Osteoblast (primary cell): ENCODE measurements around the gene VSIG10L2. TPM values are rescaled to one million over a fixed set of nuclear protein-coding genes. Genes with fewer than 3 reads are reported as not detected.

ENCODE experiments used
- DNase-seq: peaks from one replicate; pipeline ENCODE4 v3.0.0; 2011; ENCODE audit warnings: low spot score, mixed read lengths; ENCODE audit not compliant: insufficient read length; ENCODE audit errors: missing footprints
- H2AFZ ChIP-seq: 2 replicates; pipeline ENCODE4 v1.6.0; 2011; ENCODE audit warnings: mild to moderate bottlenecking, low read length
- H3K27ac ChIP-seq: 2 replicates; pipeline ENCODE4 v1.5.1; 2011; ENCODE audit warnings: mild to moderate bottlenecking, low read depth, low read length, moderate library complexity
- H3K27me3 ChIP-seq: 2 replicates; pipeline ENCODE4 v1.6.0; 2012; ENCODE audit warnings: mild to moderate bottlenecking, control low read depth, inconsistent platforms, low read length, moderate library complexity; ENCODE audit not compliant: insufficient read depth
- H3K36me3 ChIP-seq: 2 replicates; pipeline ENCODE4 v1.5.1; 2011; ENCODE audit warnings: mild to moderate bottlenecking, low read length, control low read depth, moderate library complexity; ENCODE audit not compliant: insufficient read depth
- H3K4me1 ChIP-seq: 2 replicates; pipeline ENCODE4 v1.5.1; 2011; ENCODE audit warnings: mild to moderate bottlenecking, low read length, control low read depth, moderate library complexity; ENCODE audit not compliant: insufficient read depth
- H3K4me2 ChIP-seq: 2 replicates; pipeline ENCODE4 v1.6.0; 2011; ENCODE audit warnings: mild to moderate bottlenecking, low read length; ENCODE audit not compliant: insufficient read depth
- H3K4me3 ChIP-seq: fragments of 200-600 bp; sonication (generic); 3 replicates; pipeline ENCODE4 v1.5.1; 2012; ENCODE audit warnings: mild to moderate bottlenecking, low read length, inconsistent platforms; ENCODE audit not compliant: insufficient read depth
- H3K79me2 ChIP-seq: 2 replicates; pipeline ENCODE4 v1.6.0; 2012; ENCODE audit warnings: mild to moderate bottlenecking, low read length, control low read depth, inconsistent platforms; ENCODE audit not compliant: insufficient read depth
- H3K9me3 ChIP-seq: 2 replicates; pipeline ENCODE4 v1.5.1; 2011; ENCODE audit warnings: low read depth, low read length, control low read depth
- H4K20me1 ChIP-seq: 2 replicates; pipeline ENCODE4 v1.6.0; 2012; ENCODE audit warnings: mild to moderate bottlenecking, low read length, control low read depth; ENCODE audit not compliant: insufficient read depth
- CTCF ChIP-seq: IDR thresholded peaks from 2 replicates; pipeline ENCODE4 v1.5.1; 2011; ENCODE audit warnings: mild to moderate bottlenecking, low read depth, low read length, moderate library complexity; ENCODE audit errors: extremely low read depth
- total RNA-seq: library from RNA; depleted of rRNA; stranded (reverse); fragments of >200 nt; gene quantifications from 2 replicates; pipeline ENCODE4 v1.2.3, GENCODE V29; 2012

The VSIG10L2 gene
- total RNA-seq, 1 donor: not detected

- H3K4me3 ChIP-seq: no peak overlapping the region
- H3K9me3 ChIP-seq: no peaks in the 10 kb centered on the region
- DNase-seq: no peak
- no peak overlapping the region for H3K27ac ChIP-seq
- H3K79me2 ChIP-seq: no peaks in the 10 kb centered on the region
- H2AFZ ChIP-seq: no peak overlapping the region
- TF ChIP-seq CTCF: no peak
- H3K4me1 ChIP-seq: no peaks in the 10 kb centered on the region
- no peaks in the 10 kb centered on the region for H4K20me1 ChIP-seq
- no peak overlapping the region for H3K4me2 ChIP-seq
- H3K27me3 ChIP-seq: peaks cover 20% of the 10 kb centered on the region
- no peaks in the 10 kb centered on the region for H3K36me3 ChIP-seq
Measured at GRCh38 chr11:125935618-125936199, 10.1 kb upstream of the VSIG10L2 start.

- no peak for DNase-seq
- Histone ChIP-seq H3K4me2 (no peak overlapping the region), H3K4me3 (no peak overlapping the region), H3K36me3 (no peaks in the 10 kb centered on the region), H4K20me1 (no peaks in the 10 kb centered on the region), H2AFZ (peak overlapping the region; percentile 60), H3K4me1 (peaks cover 8% of the 10 kb centered on the region), H3K27ac (no peak overlapping the region), H3K27me3 (peaks cover 5% of the 10 kb centered on the region), H3K79me2 (no peaks in the 10 kb centered on the region), H3K9me3 (no peaks in the 10 kb centered on the region)
- TF ChIP-seq CTCF: no peak
Measured at GRCh38 chr11:125938418-125938817, 7.4 kb upstream of the VSIG10L2 start.

- Histone ChIP-seq H3K4me1 (peaks cover 8% of the 10 kb centered on the region), H3K79me2 (no peaks in the 10 kb centered on the region), H4K20me1 (no peaks in the 10 kb centered on the region), H3K27me3 (peaks cover 5% of the 10 kb centered on the region), H3K9me3 (no peaks in the 10 kb centered on the region), H3K4me3 (no peak overlapping the region), H3K36me3 (no peaks in the 10 kb centered on the region), H3K4me2 (no peak overlapping the region), H2AFZ (no peak overlapping the region), H3K27ac (no peak overlapping the region)
- no peak for TF ChIP-seq CTCF
- DNase-seq: peak; percentile 74
Measured at GRCh38 chr11:125939081-125939521, 6.7 kb upstream of the VSIG10L2 start.

GRCh38 chr11:125940145-125940544, 5.7 kb upstream of the VSIG10L2 start:
- TF ChIP-seq CTCF: no peak
- no peaks in the 10 kb centered on the region for H3K9me3 ChIP-seq

More at GRCh38 chr11:125940145-125940544, 5.7 kb upstream of the VSIG10L2 start:
- Histone ChIP-seq H4K20me1 (no peaks in the 10 kb centered on the region), H2AFZ (no peak overlapping the region), H3K36me3 (no peaks in the 10 kb centered on the region), H3K27me3 (peaks cover 5% of the 10 kb centered on the region), H3K79me2 (no peaks in the 10 kb centered on the region), H3K4me1 (peaks cover 8% of the 10 kb centered on the region), H3K27ac (no peak overlapping the region), H3K4me3 (no peak overlapping the region), H3K4me2 (no peak overlapping the region)
- no peak for DNase-seq
